Immature natural killer cell (primary cell): ENCODE results near the gene PLCH2. TPM values are rescaled to one million over a fixed set of nuclear protein-coding genes. Genes with fewer than 3 reads are reported as not detected.
"Not testable (repeated sequence)": the region's sequence is repeated elsewhere in the genome, so short reads cannot be mapped to it uniquely, and the experiment has no call there.

Source experiments
- DNase-seq, 3 donors: peaks; one replicate each; pipeline ENCODE4 v3.0.0; 2022; ENCODE audit warnings: mixed read lengths in 1 of 3
- H3K27ac Mint-ChIP-seq, 6 donors: one replicate each; pipeline ENCODE4 v1.8.0; 2020; ENCODE audit warnings: mixed read lengths in 6 of 6, mild to moderate bottlenecking in 5 of 6, inconsistent platforms in 4 of 6, moderate library complexity in 3 of 6
- H3K27me3 Mint-ChIP-seq, 3 donors: one replicate each; pipeline ENCODE4 v1.8.0; 2020 to 2021; ENCODE audit warnings: low read depth in 3 of 3, mild to moderate bottlenecking in 3 of 3, mixed read lengths in 3 of 3, moderate library complexity in 3 of 3, inconsistent platforms in 1 of 3
- H3K36me3 Mint-ChIP-seq, 3 donors: one replicate each; pipeline ENCODE4 v1.8.0; 2020; ENCODE audit warnings: mixed read lengths in 3 of 3, inconsistent platforms in 2 of 3, mild to moderate bottlenecking in 2 of 3
- H3K4me1 Mint-ChIP-seq, 2 donors: one replicate each; pipeline ENCODE4 v1.8.0; 2020; ENCODE audit warnings: inconsistent platforms in 2 of 2, mild to moderate bottlenecking in 2 of 2, mixed read lengths in 2 of 2, moderate library complexity in 1 of 2
- H3K4me3 Mint-ChIP-seq, 5 donors: one replicate each; pipeline ENCODE4 v1.8.0; 2020; ENCODE audit warnings: mild to moderate bottlenecking in 5 of 5, mixed read lengths in 5 of 5, inconsistent platforms in 3 of 5, moderate library complexity in 3 of 5
- H3K9me3 Mint-ChIP-seq, 6 donors: one replicate each; pipeline ENCODE4 v1.8.0; 2020; ENCODE audit warnings: mild to moderate bottlenecking in 6 of 6, mixed read lengths in 6 of 6, inconsistent platforms in 4 of 6, moderate library complexity in 3 of 6
- polyA plus RNA-seq, 3 donors: library from polyadenylated mRNA; unstranded; fragments of 300-500 nt; fragmentation: Illumina TruSeq; gene quantifications; one replicate each; pipeline ENCODE4 v1.2.3, GENCODE V29; 2021

Gene PLCH2
- polyA plus RNA-seq, 3 donors from 2014 or later: 2.9 to 5.1 TPM; not detected in 1

GRCh38 chr1:2433936-2434655 is 42.0 kb upstream of the PLCH2 start:
- Mint-ChIP-seq H3K27me3 (no peaks in the 10 kb centered on the region), H3K4me1 (peaks cover 0 to 4% of the 10 kb centered on the region in 2 donors), H3K4me3 (no peak overlapping the region), H3K36me3 (no peaks in the 10 kb centered on the region), H3K9me3 (peaks cover 0 to 2% (median 0%) of the 10 kb centered on the region in 6 donors), H3K27ac (no peak overlapping the region)
- no peak for DNase-seq

GRCh38 chr1:2435091-2435490 is 41.0 kb upstream of the PLCH2 start:
- peaks cover 0 to 4% of the 10 kb centered on the region in 2 donors for H3K4me1 Mint-ChIP-seq
- no peaks in the 10 kb centered on the region for H3K36me3 Mint-ChIP-seq
- H3K9me3 Mint-ChIP-seq: no peaks in the 10 kb centered on the region
- H3K4me3 Mint-ChIP-seq: no peak overlapping the region
- no peak for DNase-seq
- no peak overlapping the region for H3K27ac Mint-ChIP-seq
- no peaks in the 10 kb centered on the region for H3K27me3 Mint-ChIP-seq

GRCh38 chr1:2435746-2436355 is 40.2 kb upstream of the PLCH2 start:
- no peak for DNase-seq
- peaks cover 0 to 4% of the 10 kb centered on the region in 2 donors for H3K4me1 Mint-ChIP-seq
- H3K27me3 Mint-ChIP-seq: no peaks in the 10 kb centered on the region
- no peak overlapping the region for H3K4me3 Mint-ChIP-seq
- no peaks in the 10 kb centered on the region for H3K36me3 Mint-ChIP-seq
- no peaks in the 10 kb centered on the region for H3K9me3 Mint-ChIP-seq
- H3K27ac Mint-ChIP-seq: no peak overlapping the region

GRCh38 chr1:2436876-2437275 is 39.2 kb upstream of the PLCH2 start:
- Mint-ChIP-seq H3K27me3 (no peaks in the 10 kb centered on the region), H3K9me3 (no peaks in the 10 kb centered on the region), H3K27ac (no peak overlapping the region), H3K4me1 (peaks cover 0 to 4% of the 10 kb centered on the region in 2 donors), H3K4me3 (no peak overlapping the region), H3K36me3 (no peaks in the 10 kb centered on the region)
- no peak for DNase-seq

- H3K9me3 Mint-ChIP-seq: no peaks in the 10 kb centered on the region
- no peaks in the 10 kb centered on the region for H3K27me3 Mint-ChIP-seq
- no peaks in the 10 kb centered on the region for H3K36me3 Mint-ChIP-seq
- peaks cover 0 to 7% of the 10 kb centered on the region in 2 donors for H3K4me1 Mint-ChIP-seq
- H3K27ac Mint-ChIP-seq: no peak overlapping the region
- H3K4me3 Mint-ChIP-seq: no peak overlapping the region
- DNase-seq: no peak
Measured at GRCh38 chr1:2437617-2438016, 38.5 kb upstream of the PLCH2 start.

- peaks cover 0 to 7% of the 10 kb centered on the region in 2 donors for H3K4me1 Mint-ChIP-seq
- no peaks in the 10 kb centered on the region for H3K9me3 Mint-ChIP-seq
- DNase-seq: no peak
- H3K27ac Mint-ChIP-seq: no peak overlapping the region
- no peak overlapping the region for H3K4me3 Mint-ChIP-seq
- no peaks in the 10 kb centered on the region for H3K36me3 Mint-ChIP-seq
- no peaks in the 10 kb centered on the region for H3K27me3 Mint-ChIP-seq
Measured at GRCh38 chr1:2438038-2438437, 38.1 kb upstream of the PLCH2 start.

- Mint-ChIP-seq H3K36me3 (no peaks in the 10 kb centered on the region), H3K27me3 (no peaks in the 10 kb centered on the region), H3K4me3 (no peak overlapping the region), H3K4me1 (peaks cover 0 to 7% of the 10 kb centered on the region in 2 donors), H3K27ac (no peak overlapping the region), H3K9me3 (no peaks in the 10 kb centered on the region)
- DNase-seq: no peak
Measured at GRCh38 chr1:2438641-2439040, 37.4 kb upstream of the PLCH2 start.

GRCh38 chr1:2439369-2439768 is 36.7 kb upstream of the PLCH2 start:
- H3K4me1 Mint-ChIP-seq: peaks cover 0 to 7% of the 10 kb centered on the region in 2 donors
- no peak overlapping the region for H3K4me3 Mint-ChIP-seq
- H3K36me3 Mint-ChIP-seq: no peaks in the 10 kb centered on the region
- no peaks in the 10 kb centered on the region for H3K9me3 Mint-ChIP-seq
- H3K27ac Mint-ChIP-seq: no peak overlapping the region
- no peak for DNase-seq
- no peaks in the 10 kb centered on the region for H3K27me3 Mint-ChIP-seq

- H3K36me3 Mint-ChIP-seq, H3K4me1 Mint-ChIP-seq, H3K4me3 Mint-ChIP-seq, H3K27ac Mint-ChIP-seq, DNase-seq, H3K27me3 Mint-ChIP-seq, H3K9me3 Mint-ChIP-seq: not testable (repeated sequence)
Measured at GRCh38 chr1:2440346-2440745, 35.7 kb upstream of the PLCH2 start.

GRCh38 chr1:2441746-2442145 is 34.3 kb upstream of the PLCH2 start:
- H3K4me1 Mint-ChIP-seq: peaks cover 0 to 7% of the 10 kb centered on the region in 2 donors
- H3K27me3 Mint-ChIP-seq: no peaks in the 10 kb centered on the region
- no peaks in the 10 kb centered on the region for H3K36me3 Mint-ChIP-seq
- no peak for DNase-seq
- no peak overlapping the region for H3K4me3 Mint-ChIP-seq
- no peak overlapping the region for H3K27ac Mint-ChIP-seq
- no peaks in the 10 kb centered on the region for H3K9me3 Mint-ChIP-seq

- H3K27me3 Mint-ChIP-seq: no peaks in the 10 kb centered on the region
- H3K4me3 Mint-ChIP-seq: peak overlapping the region in 1 of 5 donors; percentile 24
- no peak for DNase-seq
Measured at GRCh38 chr1:2442661-2443060, 33.4 kb upstream of the PLCH2 start.

GRCh38 chr1:2443277-2444137 is 32.6 kb upstream of the PLCH2 start:
- Mint-ChIP-seq H3K27ac (no peak overlapping the region), H3K27me3 (peaks cover 0 to 2% (median 0%) of the 10 kb centered on the region in 3 donors), H3K4me3 (peak overlapping the region in 1 of 5 donors; percentile 38), H3K36me3 (no peaks in the 10 kb centered on the region), H3K9me3 (no peaks in the 10 kb centered on the region), H3K4me1 (peaks cover 0 to 3% of the 10 kb centered on the region in 2 donors)
- DNase-seq: peak; percentile 8 to 22 (median 17)

More at GRCh38 chr1:2442661-2443060, 33.4 kb upstream of the PLCH2 start:
- Mint-ChIP-seq H3K36me3 (no peaks in the 10 kb centered on the region), H3K9me3 (no peaks in the 10 kb centered on the region), H3K4me1 (peaks cover 0 to 4% of the 10 kb centered on the region in 2 donors), H3K27ac (no peak overlapping the region)

GRCh38 chr1:2444138-2444591 is 31.9 kb upstream of the PLCH2 start:
- no peaks in the 10 kb centered on the region for H3K9me3 Mint-ChIP-seq
- H3K27ac Mint-ChIP-seq: no peak overlapping the region
- H3K4me3 Mint-ChIP-seq: peak overlapping the region in 1 of 5 donors; percentile 38

More at GRCh38 chr1:2444138-2444591, 31.9 kb upstream of the PLCH2 start:
- H3K4me1 Mint-ChIP-seq: peaks cover 0 to 3% of the 10 kb centered on the region in 2 donors
- DNase-seq: no peak
- H3K27me3 Mint-ChIP-seq: peaks cover 0 to 2% (median 0%) of the 10 kb centered on the region in 3 donors
- H3K36me3 Mint-ChIP-seq: no peaks in the 10 kb centered on the region
